Mesodermal cell (in vitro differentiated cells): ENCODE measurements around the gene OR10A2. TPM values are rescaled to one million over a fixed set of nuclear protein-coding genes. Genes with fewer than 3 reads are reported as not detected.

Source experiments
- H3K27ac ChIP-seq: 2 replicates; pipeline ENCODE4 v1.7.0; 2013; ENCODE audit warnings: mild to moderate bottlenecking, low read depth, low read length, moderate library complexity; ENCODE audit not compliant: severe bottlenecking
- H3K36me3 ChIP-seq: 2 replicates; pipeline ENCODE4 v1.7.1; 2013; ENCODE audit warnings: mild to moderate bottlenecking, low read length, moderate library complexity; ENCODE audit not compliant: control insufficient read depth, insufficient read depth
- H3K4me1 ChIP-seq: one replicate; pipeline ENCODE4 v1.7.1; 2013; ENCODE audit warnings: mild to moderate bottlenecking, low read length; ENCODE audit not compliant: insufficient read depth, control insufficient read depth, poor library complexity, severe bottlenecking
- H3K4me3 ChIP-seq: 2 replicates; pipeline ENCODE4 v1.7.0; 2013; ENCODE audit warnings: low read length, control low read depth, mild to moderate bottlenecking; ENCODE audit not compliant: insufficient read depth, poor library complexity, severe bottlenecking; ENCODE audit errors: extremely low read depth
- H3K9me3 ChIP-seq: 2 replicates; pipeline ENCODE4 v1.7.1; 2013; ENCODE audit warnings: mild to moderate bottlenecking, low read length, moderate library complexity; ENCODE audit not compliant: control insufficient read depth
- WGBS, 2 experiments: methylation state at CpG; one replicate each; pipeline ENCODE4 v1.1.5; 2013; ENCODE audit warnings: missing lambda C conversion rate in 2 of 2; ENCODE audit not compliant: insufficient coverage in 2 of 2; 5-methylcytosine and 5-hydroxymethylcytosine counted together
- polyA plus RNA-seq, 2 experiments: library from polyadenylated mRNA; stranded (reverse); fragments of 50-300 nt; gene quantifications; one replicate each; pipeline ENCODE4 v1.2.3, GENCODE V29; 2013

OR10A2 gene, protein sequence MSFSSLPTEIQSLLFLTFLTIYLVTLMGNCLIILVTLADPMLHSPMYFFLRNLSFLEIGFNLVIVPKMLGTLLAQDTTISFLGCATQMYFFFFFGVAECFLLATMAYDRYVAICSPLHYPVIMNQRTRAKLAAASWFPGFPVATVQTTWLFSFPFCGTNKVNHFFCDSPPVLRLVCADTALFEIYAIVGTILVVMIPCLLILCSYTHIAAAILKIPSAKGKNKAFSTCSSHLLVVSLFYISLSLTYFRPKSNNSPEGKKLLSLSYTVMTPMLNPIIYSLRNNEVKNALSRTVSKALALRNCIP
- not detected for polyA plus RNA-seq (2013, experiment 1 of 2)
- polyA plus RNA-seq (2013, experiment 2 of 2): not detected

DNA sequence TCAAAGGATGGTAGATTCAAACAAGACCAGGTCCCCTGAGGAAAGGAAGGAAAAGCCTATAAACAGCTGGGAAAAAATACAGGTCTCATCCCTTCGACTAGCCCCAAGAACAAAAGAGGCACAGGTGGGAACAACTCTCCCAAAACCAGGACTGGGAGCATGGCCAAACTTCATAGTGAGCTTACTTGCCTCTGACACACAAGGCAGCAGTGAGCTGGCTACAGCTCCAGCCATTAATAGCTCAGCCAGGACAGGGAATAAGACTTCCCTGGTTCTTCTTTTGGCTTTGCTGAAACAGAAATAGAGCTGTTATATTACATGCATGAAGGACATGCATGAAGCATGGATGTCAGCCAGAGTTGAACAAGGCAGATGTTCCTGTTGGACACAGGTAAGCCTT, at the start of gene OR10A2:
Gene OR10A2, plus strand, starts transcription at position 97 of the 400 bp plus-strand sequence. CDS start 6,698 bp downstream, outside the sequence.
- H3K9me3 ChIP-seq: no peaks in the 10 kb centered on the region
- no peak within 1 kb of the TSS for H3K27ac ChIP-seq
- no peaks in the 10 kb centered on the region for H3K4me1 ChIP-seq
- WGBS, 2 experiments: 80 to 100% methylated on average over 1 of the region's 1 CpG
- no peaks in the 10 kb centered on the region for H3K36me3 ChIP-seq
- H3K4me3 ChIP-seq: no peak within 1 kb of the TSS

DNA sequence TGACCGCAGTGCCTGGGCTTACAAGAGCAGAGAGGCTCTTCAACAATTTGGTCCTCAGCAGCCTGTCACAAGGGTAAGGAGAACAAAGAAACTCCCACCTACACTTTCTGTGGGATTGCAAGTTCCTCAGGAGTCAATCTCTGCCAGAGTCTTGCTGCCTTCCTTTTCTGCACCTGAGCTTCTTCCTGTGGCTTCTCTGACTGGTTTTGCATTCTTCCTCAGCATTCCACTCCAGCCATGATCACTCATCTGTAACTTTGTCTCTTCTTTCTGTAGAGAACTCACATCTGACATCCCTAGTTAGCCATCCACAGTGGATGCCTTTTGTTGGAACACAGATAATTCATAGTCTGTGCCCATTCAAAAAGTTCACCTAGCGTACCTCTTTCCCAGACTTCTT, 49.2 kb upstream of the OR10A2 start:
- no peak overlapping the region for H3K4me3 ChIP-seq
- no peaks in the 10 kb centered on the region for H3K36me3 ChIP-seq
- 71% methylated on average over 1 to 2 of the region's 2 CpGs for WGBS, 2 experiments
- no peaks in the 10 kb centered on the region for H3K4me1 ChIP-seq
- H3K27ac ChIP-seq: no peak overlapping the region
- H3K9me3 ChIP-seq: no peaks in the 10 kb centered on the region

DNA sequence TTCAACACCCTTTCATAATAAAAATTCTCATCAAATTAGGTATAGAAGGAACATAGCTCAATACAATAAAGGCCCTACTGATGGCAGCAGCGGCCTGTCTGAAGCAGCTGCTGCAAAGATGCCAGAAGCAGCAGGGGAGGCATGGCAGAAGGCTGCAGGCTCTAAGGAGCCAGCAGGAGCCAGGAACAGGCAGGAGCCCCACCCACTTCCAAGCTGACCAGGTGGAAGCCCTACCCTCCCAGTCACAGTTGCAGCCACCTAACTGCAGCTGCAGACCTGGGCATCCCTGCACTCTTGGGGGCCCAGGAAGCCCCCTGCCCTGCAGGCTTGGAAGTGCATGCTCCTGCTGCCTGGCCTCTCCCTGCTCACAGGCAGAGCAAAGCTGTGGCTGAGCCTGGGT, 45.2 kb upstream of the OR10A2 start:
- Histone ChIP-seq H3K9me3 (no peaks in the 10 kb centered on the region), H3K4me1 (no peaks in the 10 kb centered on the region), H3K36me3 (no peaks in the 10 kb centered on the region), H3K4me3 (no peak overlapping the region), H3K27ac (no peak overlapping the region)
- 20 to 40% methylated on average over 1 of the region's 1 CpG for WGBS, 2 experiments

DNA sequence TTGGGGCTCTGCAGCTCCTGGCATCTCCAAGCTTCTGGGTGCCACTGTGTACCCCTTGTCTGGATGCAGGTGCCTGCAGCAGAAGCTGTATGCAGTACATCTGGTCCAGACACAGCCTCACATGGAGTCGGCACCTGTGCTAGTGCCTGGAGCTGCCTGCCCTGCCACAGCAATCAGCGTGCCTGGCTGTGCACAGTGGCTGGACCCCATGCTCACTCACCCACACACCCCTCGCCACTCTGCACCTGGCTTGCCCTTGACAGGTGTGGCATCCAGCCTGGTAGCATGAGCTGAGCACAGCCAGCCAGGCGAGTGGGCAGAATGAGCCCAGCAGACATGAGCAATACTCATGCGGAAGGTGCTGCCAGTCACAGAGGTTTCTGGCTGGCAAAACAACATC, 43.9 kb upstream of the OR10A2 start:
- H3K9me3 ChIP-seq: no peaks in the 10 kb centered on the region
- no peaks in the 10 kb centered on the region for H3K4me1 ChIP-seq
- WGBS, 2 experiments: 91 to 94% methylated on average over 3 to 5 of the region's 5 CpGs
- no peak overlapping the region for H3K27ac ChIP-seq
- H3K36me3 ChIP-seq: no peaks in the 10 kb centered on the region
- no peak overlapping the region for H3K4me3 ChIP-seq

DNA sequence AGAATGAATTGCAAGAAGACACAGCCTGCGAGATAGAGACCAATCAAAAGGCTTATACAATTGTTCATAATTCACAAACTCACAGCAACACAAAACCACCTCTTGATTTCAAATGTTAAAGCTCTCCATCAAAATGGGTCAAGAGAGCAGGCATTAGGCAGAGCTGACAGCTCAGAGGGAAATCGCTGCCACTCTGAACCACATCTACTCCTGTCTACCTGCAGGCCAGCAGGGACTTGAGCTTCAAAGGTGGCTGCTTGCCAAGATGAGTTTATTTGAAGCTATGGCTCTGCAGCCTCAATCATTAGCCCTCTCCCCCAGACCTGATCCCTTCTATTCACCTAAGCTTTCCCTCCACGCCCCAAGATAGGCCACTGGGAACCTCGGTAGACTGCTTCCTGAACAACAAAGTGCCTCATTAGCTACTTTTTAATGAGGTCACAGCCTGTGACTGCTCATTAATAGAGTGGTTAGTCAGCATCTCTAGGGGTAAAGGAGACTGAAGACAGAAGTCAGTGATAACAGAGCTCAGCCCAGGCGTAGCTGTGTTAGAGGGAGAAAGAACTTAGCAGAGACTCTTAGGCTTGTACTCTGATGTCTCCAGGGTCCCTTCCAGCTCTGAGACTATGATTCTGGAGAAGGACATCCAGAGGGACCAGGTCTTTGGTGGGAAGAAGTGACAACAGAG, 38.6 kb upstream of the OR10A2 start:
- Histone ChIP-seq H3K36me3 (no peaks in the 10 kb centered on the region), H3K27ac (no peak overlapping the region), H3K9me3 (no peaks in the 10 kb centered on the region), H3K4me1 (no peaks in the 10 kb centered on the region), H3K4me3 (no peak overlapping the region)
- WGBS, 2 experiments: 89 to 98% methylated on average over 5 of the region's 5 CpGs

DNA sequence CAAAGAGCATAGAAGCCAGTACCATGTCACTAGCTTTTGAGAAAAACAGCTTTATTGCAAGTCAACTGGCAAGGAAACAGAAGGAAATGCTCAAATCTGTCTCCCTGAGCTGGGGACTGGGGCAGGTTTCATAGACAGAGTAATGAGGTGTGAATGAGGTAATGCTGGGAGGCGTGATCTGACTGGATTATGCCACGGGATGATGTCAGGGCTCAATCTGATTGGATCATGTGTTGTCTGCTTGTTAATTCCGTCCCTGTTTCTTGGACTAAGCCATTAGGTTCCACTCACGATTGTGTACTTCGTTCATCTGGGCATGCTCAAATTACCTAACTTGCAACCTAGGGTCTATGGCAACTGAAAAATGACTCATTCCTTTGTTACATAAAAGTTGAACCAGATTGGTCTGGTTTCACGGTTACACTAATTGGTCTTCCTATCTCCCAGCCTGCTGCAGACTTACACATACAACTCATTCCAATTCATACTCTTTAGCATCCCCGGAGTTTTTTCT, 37.6 kb upstream of the OR10A2 start:
- 85 to 91% methylated on average over 7 of the region's 7 CpGs for WGBS, 2 experiments

DNA sequence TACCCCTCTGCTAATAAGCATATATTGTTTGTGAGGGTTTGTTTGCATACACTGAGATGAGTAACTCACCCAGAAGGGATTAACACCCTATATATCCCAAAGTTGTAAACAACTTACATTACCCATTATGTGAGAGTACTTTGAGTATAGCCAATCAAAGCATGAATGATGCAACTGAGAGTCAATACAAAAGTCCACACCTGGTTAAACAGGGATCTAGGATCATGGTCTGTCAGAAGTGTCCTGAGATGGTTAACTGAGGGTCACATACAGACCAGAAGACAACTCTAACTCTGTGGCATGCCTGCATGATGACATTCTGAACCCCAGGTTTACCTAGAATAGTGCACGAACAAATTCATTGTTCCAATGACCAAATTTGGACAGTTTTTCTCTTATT, 34.8 kb upstream of the OR10A2 start:
- no peak overlapping the region for H3K4me3 ChIP-seq
- 63 to 86% methylated on average over 1 of the region's 1 CpG for WGBS, 2 experiments

More for the DNA sequence above, 37.6 kb upstream of the OR10A2 start:
- H3K4me1 ChIP-seq: no peaks in the 10 kb centered on the region
- H3K36me3 ChIP-seq: no peaks in the 10 kb centered on the region
- H3K27ac ChIP-seq: no peak overlapping the region
- no peak overlapping the region for H3K4me3 ChIP-seq
- H3K9me3 ChIP-seq: no peaks in the 10 kb centered on the region

DNA sequence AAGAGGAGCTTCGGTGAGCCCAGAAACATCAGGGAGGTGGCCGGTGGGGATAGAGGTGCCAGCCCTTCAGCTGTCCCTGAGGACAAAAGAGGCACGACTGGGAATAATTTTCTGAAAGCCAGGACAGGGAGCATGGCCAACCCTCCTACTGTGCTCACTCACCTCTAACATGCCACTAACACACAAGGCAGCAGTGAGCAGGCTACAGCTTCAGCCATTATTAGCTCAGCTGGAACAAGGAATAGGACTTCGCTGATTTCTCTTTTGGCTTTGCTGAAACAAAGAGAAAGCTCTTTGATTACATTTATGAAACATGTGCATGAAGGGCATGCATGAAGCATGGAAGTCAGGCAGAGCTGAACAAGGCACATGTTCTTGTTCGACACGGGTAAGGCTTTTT, 29.5 kb upstream of the OR10A2 start:
- WGBS, 2 experiments: 79 to 83% methylated on average over 4 of the region's 6 CpGs
- no peak overlapping the region for H3K4me3 ChIP-seq
- H3K36me3 ChIP-seq: no peaks in the 10 kb centered on the region
- H3K9me3 ChIP-seq: no peaks in the 10 kb centered on the region
- H3K4me1 ChIP-seq: no peaks in the 10 kb centered on the region
- no peak overlapping the region for H3K27ac ChIP-seq

More for the DNA sequence above, 34.8 kb upstream of the OR10A2 start:
- Histone ChIP-seq H3K27ac (no peak overlapping the region), H3K9me3 (no peaks in the 10 kb centered on the region), H3K4me1 (no peaks in the 10 kb centered on the region), H3K36me3 (no peaks in the 10 kb centered on the region)

DNA sequence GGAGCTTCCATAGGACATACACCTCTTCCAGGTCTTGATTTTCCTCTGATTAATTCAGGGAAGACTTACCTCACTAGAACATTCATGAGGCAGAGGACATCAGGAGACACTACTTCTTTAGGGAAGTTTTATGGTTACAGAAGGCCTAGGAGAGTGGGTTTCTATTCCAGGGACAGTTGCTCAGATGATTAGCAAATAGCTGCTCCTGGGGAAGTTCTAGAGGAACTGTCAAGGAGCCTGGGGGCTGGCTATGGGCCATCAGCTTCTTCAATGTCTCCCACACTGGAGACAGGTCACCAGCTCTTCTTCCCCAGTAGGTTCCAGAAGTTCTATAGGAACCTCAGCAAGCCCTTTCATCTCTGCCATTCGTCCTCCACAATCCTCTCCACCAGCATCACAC, 28.8 kb upstream of the OR10A2 start:
- Histone ChIP-seq H3K27ac (no peak overlapping the region), H3K36me3 (no peaks in the 10 kb centered on the region), H3K9me3 (no peaks in the 10 kb centered on the region), H3K4me1 (no peaks in the 10 kb centered on the region), H3K4me3 (no peak overlapping the region)
- WGBS, 2 experiments: no CpG with 5 or more reads among the region's 1 CpG

DNA sequence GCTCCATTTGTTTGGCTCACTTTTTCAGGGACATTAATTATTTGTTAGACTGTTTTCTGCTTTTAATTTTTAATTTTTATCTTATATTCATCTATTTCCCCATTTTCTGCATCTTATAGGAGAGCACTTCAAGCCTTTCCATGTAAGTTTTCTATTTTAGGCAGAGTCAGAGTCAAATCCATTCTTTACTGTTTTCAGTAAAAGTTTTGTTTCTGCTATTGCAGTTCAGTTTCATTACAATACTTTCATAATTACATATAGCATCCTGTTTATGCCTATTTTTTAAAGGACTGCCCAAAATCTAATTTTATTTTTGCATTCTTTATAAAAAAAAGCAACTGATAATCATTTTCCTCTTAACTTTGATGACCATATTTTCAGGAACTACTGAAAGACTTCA, 21.2 kb upstream of the OR10A2 start:
- H3K4me1 ChIP-seq: no peaks in the 10 kb centered on the region
- no peak overlapping the region for H3K4me3 ChIP-seq
- H3K9me3 ChIP-seq: no peaks in the 10 kb centered on the region
- no peaks in the 10 kb centered on the region for H3K36me3 ChIP-seq
- H3K27ac ChIP-seq: no peak overlapping the region

DNA sequence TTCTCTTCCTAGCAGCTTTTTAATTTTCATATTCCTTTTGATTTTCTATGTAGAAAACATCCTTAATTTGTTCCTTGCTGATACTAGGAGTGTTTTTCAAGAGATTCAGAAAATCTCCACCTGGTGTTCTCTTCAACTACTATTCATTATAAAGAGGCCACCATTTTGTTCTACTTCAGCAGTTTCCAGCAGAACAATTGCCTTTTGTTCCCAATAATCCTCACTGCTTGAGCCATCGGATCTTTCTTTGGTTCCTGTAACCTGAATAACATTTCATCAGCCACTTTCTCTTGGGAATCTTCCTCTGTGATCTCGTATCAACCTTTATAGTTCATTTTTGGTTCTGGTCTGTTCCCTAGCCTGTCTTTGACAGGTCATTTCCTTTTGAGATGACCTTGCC, 19.2 kb upstream of the OR10A2 start:
- H3K36me3 ChIP-seq: no peaks in the 10 kb centered on the region
- H3K27ac ChIP-seq: no peak overlapping the region
- no peaks in the 10 kb centered on the region for H3K9me3 ChIP-seq
- no peaks in the 10 kb centered on the region for H3K4me1 ChIP-seq
- H3K4me3 ChIP-seq: no peak overlapping the region
- WGBS, 2 experiments: 74 to 80% methylated on average over 2 of the region's 2 CpGs
